DMS114 treated with DMSO at 0.1 percent for 48 hours (cell line): ENCODE results near the gene ZNF558.
"Not testable (repeated sequence)": the region's sequence is repeated elsewhere in the genome, so short reads cannot be mapped to it uniquely, and the experiment has no call there.

Experiments used
- DNase-seq: peaks from one replicate; lab custom pipeline; 2025; ENCODE audit not compliant: unreplicated experiment; lab: John Stamatoyannopoulos, UW

ZNF558 gene

GRCh38 chr19:8806661-8807060 is 25.4 kb downstream of the ZNF558 start:
- DNase-seq: no peak

- DNase-seq: no peak
These were observed 37.3 kb downstream of the ZNF558 start for GRCh38 chr19:8794823-8795222.

DNA sequence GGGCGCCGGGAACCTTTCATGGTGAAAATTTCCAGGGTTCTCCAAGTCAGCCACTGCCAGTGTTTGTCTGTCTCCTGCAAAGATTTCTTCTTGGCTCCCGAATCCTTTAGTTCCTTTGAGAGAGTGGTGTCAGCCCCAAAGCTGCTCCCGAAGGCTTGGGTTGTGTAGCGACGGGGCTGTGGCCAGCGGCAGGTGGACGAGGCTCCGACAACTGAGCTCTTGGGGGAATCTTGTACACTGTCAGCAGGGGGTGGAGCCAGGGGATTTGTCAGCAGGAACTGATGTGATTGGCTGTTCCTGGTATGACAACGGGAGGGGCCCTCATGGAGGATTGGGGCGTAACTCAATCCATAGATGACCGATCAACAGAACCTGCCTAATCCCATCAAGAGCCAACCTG is 58.5 kb downstream of the ZNF558 start:
- not testable (repeated sequence) for DNase-seq

GRCh38 chr19:8769265-8769664 is 62.8 kb downstream of the ZNF558 start:
- not testable (repeated sequence) for DNase-seq

GRCh38 chr19:8767257-8767656 is 64.8 kb downstream of the ZNF558 start:
- DNase-seq: not testable (repeated sequence)
